Pancreas (tissue), 10 donors: ENCODE measurements around the gene EFNA5. TPM values are rescaled to one million over a fixed set of nuclear protein-coding genes. Genes with fewer than 3 reads are reported as not detected.

Experiments
- ATAC-seq, 4 donors: fragments of 200-7000 bp; cut with Tn5 transposase; one replicate each; pipeline versions ENCODE4 v1.8.0 to v1.9.1; 2020; ENCODE audit warnings: mild to moderate bottlenecking in 4 of 4, moderate library complexity in 4 of 4
- DNase-seq, 6 donors: peaks; one replicate each; pipeline ENCODE4 v3.0.0-alpha.2; 2020
- FAIRE-seq: peaks from 2 replicates; lab custom pipeline; 2012; peaks lifted over from hg19 to GRCh38; lab: Jason Lieb, UNC
- H3K27ac ChIP-seq, 4 donors: fragments of 200-600 bp; sonication (generic); 1 replicate in 3 of 4; 2 replicates in 1 of 4; pipeline versions ENCODE4 v1.5.0 to v1.8.0; 2020
- H3K27me3 ChIP-seq, 4 donors: fragments of 200-600 bp; one replicate each; pipeline ENCODE4 v1.8.0; 2021
- H3K36me3 ChIP-seq, 3 donors: fragments of 200-600 bp; sonication (generic) in 1 of 3; one replicate each; pipeline versions ENCODE4 v1.5.0 to v1.8.0; 2020 to 2021
- H3K4me1 ChIP-seq, 3 donors: fragments of 200-600 bp; one replicate each; pipeline ENCODE4 v1.8.0; 2021
- H3K4me3 ChIP-seq, 4 donors: fragments of 200-600 bp; sonication (generic) in 2 of 4; one replicate each; pipeline versions ENCODE4 v1.5.0 to v1.8.0; 2020 to 2021
- H3K9me3 ChIP-seq, 4 donors: fragments of 200-600 bp; one replicate each; pipeline ENCODE4 v1.8.0; 2021
- CTCF ChIP-seq, 4 donors: fragments of 200-600 bp; sonication (generic) in 3 of 4; IDR thresholded peaks; one replicate each; pipeline versions ENCODE4 v1.5.0 to v1.8.0; 2021; ENCODE audit warnings: antibody characterized with exemption in 4 of 4
- WGBS, 2 donors: extraction: QIAGEN DNeasy Blood & Tissue Kit; methylation state at CpG; one replicate each; pipeline ENCODE4 v1.1.7; 2013; 5-methylcytosine and 5-hydroxymethylcytosine counted together
- intact Hi-C, 3 donors: fragments of 100-400 bp; cut with DNase I; formaldehyde crosslinking; loops; one replicate each; pipeline versions ENCODE4 v1.11.1 to v1.14.2; 2022
- polyA plus RNA-seq, 2 donors: library from polyadenylated mRNA; stranded (reverse); fragments of 200-250 nt; gene quantifications; one replicate each; pipeline ENCODE4 v1.2.3, GENCODE V29; 2013
- total RNA-seq, 6 donors: library from RNA; stranded (reverse); fragmentation: NEBNext Ultra II Directional in 4 of 6; extraction: Animal tissue kit (Norgen Biotek cat#: 25700) in 4 of 6; gene quantifications; one replicate each; pipeline versions ENCODE4 v1.2.1 to v1.2.4, GENCODE V29; 2021 to 2023
- donor health status: healthy with polysubstance abuse.
- donor health status: DM: no; HTN: no; CAD: no; lungs with moderate emphysema.
- donor health status: DM: no; HTN: no; CAD: no.
- donor health status: control.
- donor health status: control.
- donor health status: Bipolar disorder and iron deficiency.
- donor health status: DM: yes; HTN: yes; CAD: no.
- donor health status: DM: no; HTN: no; CAD: no.
- donor health status: DM: no; HTN: no; CAD: no.
- donor health status: DM: yes; HTN: yes; CAD: no.

Gene EFNA5
- total and polyA plus RNA-seq, 8 donors: 0.23 to 3.8 (median 2.1) TPM

DNA sequence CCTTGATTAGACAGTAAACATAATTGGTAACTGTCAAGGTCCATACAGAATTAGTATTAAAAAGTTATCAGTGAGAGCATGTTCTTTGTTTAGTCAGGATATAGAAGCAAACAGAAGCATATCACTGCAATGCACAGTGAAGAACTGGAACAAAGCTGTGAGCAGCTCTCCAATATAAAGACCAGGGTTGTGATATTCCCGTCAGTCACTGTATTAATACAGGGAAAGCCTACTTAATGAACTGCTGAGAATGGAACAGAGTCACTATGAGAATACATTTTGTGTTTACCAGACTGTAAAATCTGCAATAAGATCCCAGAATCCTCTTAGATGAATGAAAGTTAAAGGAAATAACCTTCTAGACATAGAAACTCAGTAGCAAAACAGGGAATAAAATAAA is 58.2 kb downstream of the EFNA5 start:
- intact Hi-C loops: no loop called here
- DNase-seq (no peak), FAIRE-seq (no peak), ATAC-seq (no peak)
- 57 to 62% methylated on average over 1 of the region's 1 CpG for WGBS, 2 donors
- Histone ChIP-seq H3K27ac (no peak overlapping the region), H3K36me3 (no peaks in the 10 kb centered on the region), H3K27me3 (no peaks in the 10 kb centered on the region), H3K9me3 (no peaks in the 10 kb centered on the region), H3K4me1 (no peaks in the 10 kb centered on the region), H3K4me3 (no peak overlapping the region)
- no peak for TF ChIP-seq CTCF (IDR thresholded peaks at IDR 0.05)

- WGBS, 2 donors: 93 to 96% methylated on average over 12 of the region's 12 CpGs
- Histone ChIP-seq H3K36me3 (no peaks in the 10 kb centered on the region), H3K27ac (no peak overlapping the region), H3K4me1 (no peaks in the 10 kb centered on the region), H3K27me3 (no peaks in the 10 kb centered on the region), H3K4me3 (no peak overlapping the region), H3K9me3 (no peaks in the 10 kb centered on the region)
- FAIRE-seq: no peak
- no peak for ATAC-seq
- TF ChIP-seq CTCF (IDR thresholded peaks at IDR 0.05): no peak
- DNase-seq: no peak
- intact Hi-C loops: no loop called here
Measured at GRCh38 chr5:107610798-107611197, 59.9 kb downstream of the EFNA5 start.

- no peaks in the 10 kb centered on the region for H3K9me3 ChIP-seq
- no peaks in the 10 kb centered on the region for H3K4me1 ChIP-seq
- intact Hi-C loops: no loop called here
- DNase-seq: no peak
- ATAC-seq: peak in 2 of 4 donors; percentile 16 to 39
- H3K27ac ChIP-seq: no peak overlapping the region
- 55 to 56% methylated on average over 9 of the region's 9 CpGs for WGBS, 2 donors
- H3K36me3 ChIP-seq: no peaks in the 10 kb centered on the region
- TF ChIP-seq CTCF (IDR thresholded peaks at IDR 0.05): no peak
- FAIRE-seq: no peak
- H3K4me3 ChIP-seq: no peak overlapping the region
- H3K27me3 ChIP-seq: no peaks in the 10 kb centered on the region
Measured at GRCh38 chr5:107607671-107608345, 62.9 kb downstream of the EFNA5 start.

GRCh38 chr5:107607196-107607595 is 63.5 kb downstream of the EFNA5 start:
- H3K9me3 ChIP-seq: no peaks in the 10 kb centered on the region
- no peaks in the 10 kb centered on the region for H3K27me3 ChIP-seq
- FAIRE-seq: no peak
- ATAC-seq: peak; percentile 35 to 68 (median 50)
- H3K4me1 ChIP-seq: no peaks in the 10 kb centered on the region
- TF ChIP-seq CTCF (IDR thresholded peaks at IDR 0.05): no peak
- WGBS, 2 donors: 14 to 15% methylated on average over 6 of the region's 6 CpGs
- DNase-seq: no peak
- H3K4me3 ChIP-seq: no peak overlapping the region
- H3K36me3 ChIP-seq: no peaks in the 10 kb centered on the region
- H3K27ac ChIP-seq: no peak overlapping the region
- intact Hi-C loops: no loop called here

DNA sequence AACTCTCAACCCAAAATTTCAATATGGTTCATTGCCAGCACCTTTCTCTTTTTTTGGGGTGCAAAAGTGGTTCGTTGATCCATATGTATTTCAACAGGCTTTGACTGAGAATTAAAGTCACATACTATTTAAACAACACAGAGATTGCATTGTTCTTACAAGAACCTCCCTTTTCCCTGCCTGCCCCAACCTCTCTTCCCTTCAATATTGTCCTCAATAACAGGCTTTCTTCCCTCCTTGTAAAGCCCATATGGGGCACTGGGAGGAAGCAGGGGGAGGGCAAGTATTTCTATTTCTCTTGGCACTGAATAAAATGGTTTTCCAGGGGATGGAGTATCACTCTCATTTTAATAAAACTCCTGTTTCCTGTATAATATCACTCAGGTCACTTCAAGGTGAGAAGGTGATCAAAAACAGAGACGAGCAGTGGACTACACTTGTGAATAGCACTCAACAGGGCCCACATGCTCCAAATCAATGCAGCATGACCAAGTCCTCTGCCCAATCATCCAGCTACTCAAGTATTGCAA is 65.1 kb downstream of the EFNA5 start:
- Histone ChIP-seq H3K9me3 (no peaks in the 10 kb centered on the region), H3K4me1 (no peaks in the 10 kb centered on the region), H3K4me3 (no peak overlapping the region), H3K27me3 (no peaks in the 10 kb centered on the region), H3K36me3 (no peaks in the 10 kb centered on the region), H3K27ac (no peak overlapping the region)
- no peak for ATAC-seq
- 66 to 82% methylated on average over 2 of the region's 2 CpGs for WGBS, 2 donors
- intact Hi-C loops: no loop called here
- no peak for FAIRE-seq
- DNase-seq: no peak
- TF ChIP-seq CTCF (IDR thresholded peaks at IDR 0.05): no peak
